Central memory CD4-positive, alpha-beta T cell (primary cell): ENCODE results near the gene NCKAP5.

Source experiments
- DNase-seq: peaks from one replicate; pipeline ENCODE4 v3.0.0; 2022

The NCKAP5 gene

GRCh38 chr2:133317178-133317577 lies 251.1 kb downstream of the NCKAP5 start:
- DNase-seq, result no peak

DNA sequence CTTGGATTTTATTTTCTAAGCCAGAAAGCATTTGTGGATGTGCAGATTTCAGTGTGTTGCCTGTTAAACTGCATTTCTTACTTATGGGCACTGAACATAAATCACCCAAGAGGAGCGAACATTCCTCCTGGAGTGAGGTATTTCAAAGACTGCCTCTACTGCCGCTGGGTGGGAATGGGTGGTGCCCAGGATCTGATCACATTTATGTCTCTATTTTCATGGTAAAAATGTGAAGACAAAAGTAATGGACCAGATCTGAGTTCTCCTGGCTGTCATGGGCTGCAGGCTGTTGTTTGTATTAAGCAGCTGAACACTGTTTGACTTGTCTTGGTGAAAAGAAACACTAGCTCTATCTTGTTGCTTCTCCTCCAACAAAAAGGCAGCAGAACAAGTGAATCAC lies 251.7 kb downstream of the NCKAP5 start:
- DNase-seq, result no peak

- no peak for DNase-seq
Measured at GRCh38 chr2:133315280-133315679, 253.0 kb downstream of the NCKAP5 start.

DNA sequence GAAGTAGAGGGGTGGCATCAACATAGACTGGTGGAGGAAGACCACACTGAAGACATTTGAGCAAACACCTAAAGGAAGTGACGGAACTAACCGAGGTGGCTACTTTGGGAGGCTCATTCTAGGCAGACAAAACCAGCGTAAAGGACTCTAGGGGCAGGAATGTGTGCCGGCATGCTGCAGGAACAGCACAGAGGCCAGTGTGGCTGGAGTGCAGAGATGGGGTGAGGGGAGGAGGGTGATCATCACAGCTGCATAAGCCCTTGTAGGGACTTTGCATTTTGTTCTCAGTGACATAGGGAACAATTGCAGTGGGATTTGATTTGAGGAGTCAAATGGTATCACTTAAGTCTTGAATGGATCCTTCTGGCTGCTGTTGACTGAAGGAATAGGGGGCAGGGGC lies 253.5 kb downstream of the NCKAP5 start:
- DNase-seq, result no peak

GRCh38 chr2:133312038-133312729 lies 256.1 kb downstream of the NCKAP5 start:
- DNase-seq, result no peak

DNA sequence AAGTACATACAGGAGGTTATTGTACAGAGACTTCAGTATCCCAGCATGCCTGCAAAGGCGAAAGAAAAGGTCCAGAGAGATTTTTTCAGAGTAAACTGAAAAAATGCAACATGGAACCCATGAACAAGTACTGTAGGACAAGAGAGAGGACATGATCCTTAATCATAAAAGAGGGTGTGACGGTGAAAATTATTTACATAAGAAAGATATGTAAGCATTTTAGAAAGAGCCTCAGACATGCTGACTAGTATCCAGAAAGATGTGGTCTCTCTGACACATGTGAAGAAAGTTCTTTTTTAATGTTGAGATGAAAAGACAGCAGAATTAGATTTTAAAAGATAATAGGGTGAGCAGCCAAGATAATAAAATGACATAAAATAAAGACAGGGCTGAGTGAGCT lies 262.0 kb downstream of the NCKAP5 start:
- no peak for DNase-seq

DNA sequence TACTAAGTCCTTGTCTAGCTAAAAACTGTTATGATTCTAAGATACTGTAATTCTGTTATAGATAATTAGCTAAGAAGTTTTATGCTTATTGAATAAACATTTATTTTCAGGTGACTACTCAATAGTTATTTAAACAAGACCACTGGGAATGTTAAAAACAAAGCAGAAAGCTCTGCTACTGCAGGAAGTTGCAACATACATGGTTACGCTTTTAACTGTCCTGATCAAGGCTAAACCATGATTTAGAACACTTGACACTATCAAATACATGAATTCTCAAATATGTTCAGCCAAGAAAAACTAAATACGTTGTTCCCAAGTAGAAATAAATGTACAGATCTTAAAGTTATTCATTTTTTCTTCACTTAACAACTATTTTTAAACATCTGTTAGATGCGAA lies 263.9 kb downstream of the NCKAP5 start:
- DNase-seq, result no peak

DNA sequence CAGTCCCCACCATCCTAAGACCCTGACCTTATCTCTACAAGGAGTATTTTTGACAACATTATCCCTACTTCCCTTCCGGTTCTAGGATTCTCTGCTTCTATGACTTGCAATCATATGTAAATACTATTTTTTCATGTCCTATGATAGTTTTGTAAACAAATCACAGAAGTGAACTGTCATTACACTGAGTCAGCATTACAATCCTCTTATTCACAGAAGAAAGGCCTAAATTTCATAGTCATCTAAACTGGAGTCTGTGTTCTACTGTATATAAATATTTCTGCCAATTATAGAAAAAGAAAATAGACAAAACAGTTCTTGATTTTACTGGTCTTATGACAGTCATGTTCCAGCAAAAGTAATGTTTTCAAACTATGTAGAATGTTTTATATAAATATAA lies 265.1 kb downstream of the NCKAP5 start:
- DNase-seq, result no peak

- no peak for DNase-seq
Measured at GRCh38 chr2:133296401-133296800, 271.9 kb downstream of the NCKAP5 start.

DNA sequence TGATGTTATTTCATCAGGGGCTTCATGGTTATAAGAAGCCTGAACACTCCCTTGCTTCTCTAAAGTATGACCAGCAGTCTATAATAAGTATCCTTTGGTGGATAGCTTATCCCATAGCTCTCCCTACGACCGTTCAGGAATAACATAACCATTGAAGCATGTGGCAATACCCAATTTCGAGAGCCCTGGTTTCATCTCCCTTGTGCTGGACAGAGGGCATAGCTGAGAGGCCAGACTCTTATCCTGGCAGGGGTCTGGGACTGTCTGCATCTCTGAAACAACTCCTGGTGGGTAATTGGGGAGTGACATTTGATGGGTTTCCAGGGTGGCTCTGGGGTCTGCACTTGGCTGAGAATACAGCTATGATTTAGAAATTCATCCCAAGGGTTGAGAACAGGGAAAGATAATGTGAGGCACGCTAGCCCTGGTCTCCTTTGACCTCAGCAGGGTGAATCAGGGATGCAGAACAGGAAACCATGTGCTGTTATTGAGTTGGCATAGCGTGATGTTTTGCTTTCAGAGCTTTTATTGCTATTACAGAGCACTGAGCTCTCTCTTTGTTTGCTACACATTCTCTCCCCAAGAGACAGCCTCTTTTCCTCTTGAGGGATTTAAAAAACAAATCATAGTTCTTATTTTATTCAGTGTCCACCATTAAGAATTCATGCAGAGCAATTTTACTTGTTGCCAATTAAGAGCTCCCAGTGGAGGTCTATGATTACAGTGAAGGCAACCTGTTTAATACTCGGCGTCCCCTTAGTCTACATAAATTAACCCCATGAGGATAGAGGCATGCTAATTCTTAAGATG lies 274.5 kb downstream of the NCKAP5 start:
- DNase-seq, result no peak

GRCh38 chr2:133292259-133292658 lies 276.0 kb downstream of the NCKAP5 start:
- no peak for DNase-seq

- no peak for DNase-seq
Measured at GRCh38 chr2:133287709-133288108, 280.6 kb downstream of the NCKAP5 start.

DNA sequence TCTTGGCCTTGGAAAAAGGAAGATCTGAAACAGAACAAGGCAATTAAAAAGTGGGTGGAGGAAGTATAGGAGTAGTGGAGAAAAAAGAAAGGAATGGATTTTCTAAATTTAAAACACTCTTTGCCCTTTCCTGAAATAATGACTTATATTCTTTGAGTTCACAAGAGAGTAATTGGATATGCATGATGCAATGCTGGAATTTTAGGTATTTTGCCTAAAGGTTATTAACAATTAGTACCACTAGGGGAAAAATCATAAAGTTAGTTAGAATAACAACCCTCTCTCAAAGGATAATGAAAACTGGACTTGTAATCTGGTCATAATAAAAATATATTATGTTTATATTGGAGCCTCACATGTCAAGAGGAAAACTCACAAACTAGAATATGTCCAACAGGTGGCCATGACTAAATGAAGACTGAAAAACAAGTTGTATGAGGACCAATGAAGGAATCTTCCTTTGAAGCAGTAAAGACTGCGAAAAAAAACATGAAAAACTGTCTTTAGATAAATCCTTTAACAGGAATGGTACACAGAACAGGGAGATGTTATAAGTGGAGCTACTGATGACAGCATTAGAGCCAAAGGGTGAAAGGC lies 281.8 kb downstream of the NCKAP5 start:
- DNase-seq, result no peak

DNA sequence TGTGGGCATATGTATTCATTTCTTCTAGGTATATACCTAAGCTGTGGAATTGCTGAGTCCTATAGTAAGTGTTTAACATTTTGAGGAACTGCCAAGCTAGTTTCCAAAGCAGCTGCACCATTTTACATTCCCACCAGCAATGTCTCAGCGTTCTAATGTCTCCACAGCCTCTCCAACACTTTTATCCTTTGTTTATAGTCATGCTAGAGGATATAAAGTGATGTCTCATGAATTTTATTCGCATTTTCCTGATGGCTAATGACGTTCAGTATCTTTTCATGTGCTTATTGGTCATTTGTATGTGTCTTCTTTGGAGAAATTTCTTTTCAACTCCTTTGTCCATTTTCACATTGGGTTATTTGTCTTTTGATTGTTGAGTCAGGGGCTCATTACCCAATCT lies 295.2 kb downstream of the NCKAP5 start:
- no peak for DNase-seq

DNA sequence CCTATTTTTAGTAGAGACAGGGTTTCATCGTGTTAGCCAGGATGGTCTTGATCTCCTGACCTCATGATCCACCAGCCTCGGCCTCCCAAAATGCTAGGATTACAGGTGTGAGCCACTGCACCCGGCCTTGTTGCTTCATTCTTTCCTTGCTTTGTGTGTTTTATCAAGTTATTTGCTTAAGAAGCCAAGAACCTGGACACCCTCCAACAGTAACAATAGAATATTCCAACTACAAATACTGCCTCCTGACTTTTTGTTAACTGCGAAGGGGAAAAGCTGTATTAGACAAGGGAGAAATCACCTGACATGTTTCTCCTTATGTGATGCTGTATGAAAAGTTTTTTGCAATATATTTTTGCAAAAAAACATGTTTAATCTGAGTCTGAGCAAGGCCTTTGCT lies 297.2 kb downstream of the NCKAP5 start:
- DNase-seq, result no peak

GRCh38 chr2:133270550-133270949 lies 297.7 kb downstream of the NCKAP5 start:
- DNase-seq, result no peak

DNA sequence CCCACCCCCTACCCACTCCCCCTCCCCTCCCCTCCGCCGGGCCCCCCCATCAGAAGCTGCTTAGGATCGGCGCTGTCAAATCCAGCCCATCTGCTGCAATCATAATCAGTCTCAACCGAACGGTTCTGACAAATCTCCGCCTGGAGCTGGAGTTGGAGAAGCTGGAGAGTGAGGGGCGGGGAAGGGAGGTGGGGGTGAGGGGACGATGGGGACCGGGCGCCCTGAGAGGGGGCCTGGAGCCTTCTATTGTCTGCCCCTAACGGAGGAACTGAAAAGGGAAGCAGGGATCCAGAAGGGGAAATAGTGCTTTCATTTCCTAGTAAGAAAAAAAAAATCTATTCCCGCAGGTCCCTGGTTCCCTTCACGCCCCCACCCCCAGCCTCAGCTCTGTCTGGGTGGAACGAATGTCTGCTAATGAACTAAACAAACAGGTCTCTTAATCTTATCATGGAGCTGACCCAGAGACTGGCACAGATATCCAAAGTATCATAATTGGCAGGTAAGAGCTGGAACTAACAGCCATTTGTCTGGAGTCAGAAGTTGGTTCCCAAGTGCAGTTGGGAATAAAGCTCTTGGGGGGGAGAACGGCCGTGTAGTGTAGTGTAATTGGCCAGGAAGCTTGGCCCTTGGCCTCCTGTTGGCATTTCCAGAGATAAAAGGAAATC lies 301.2 kb downstream of the NCKAP5 start:
- DNase-seq, result no peak

GRCh38 chr2:133266041-133266925 lies 302.0 kb downstream of the NCKAP5 start:
- DNase-seq, result no peak

DNA sequence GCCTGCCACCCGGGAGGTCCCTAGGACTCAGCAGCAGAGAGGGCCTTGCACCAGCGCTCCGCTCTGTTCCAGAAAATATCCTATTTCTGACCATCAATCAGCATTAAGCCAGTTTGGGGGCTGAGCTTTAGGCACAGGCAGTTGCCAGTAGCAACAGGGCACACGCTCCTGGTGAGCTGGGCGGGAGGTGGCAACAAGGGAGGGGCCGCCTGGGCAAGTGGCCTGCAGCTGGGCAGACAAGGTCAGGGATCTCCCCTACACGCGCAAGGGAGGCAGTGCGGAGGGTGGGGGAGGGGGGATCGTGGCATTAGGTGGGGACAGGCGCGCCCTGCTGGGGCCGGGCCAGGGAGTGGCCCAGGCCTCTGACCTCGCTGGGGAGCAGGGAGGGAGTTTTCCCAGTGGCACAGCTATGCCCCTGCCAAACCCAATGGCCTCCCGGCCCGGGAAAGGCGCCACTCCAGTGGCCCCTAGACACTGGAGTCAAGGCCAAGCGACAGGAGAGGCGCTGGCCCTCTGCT lies 302.8 kb downstream of the NCKAP5 start:
- no peak for DNase-seq

DNA sequence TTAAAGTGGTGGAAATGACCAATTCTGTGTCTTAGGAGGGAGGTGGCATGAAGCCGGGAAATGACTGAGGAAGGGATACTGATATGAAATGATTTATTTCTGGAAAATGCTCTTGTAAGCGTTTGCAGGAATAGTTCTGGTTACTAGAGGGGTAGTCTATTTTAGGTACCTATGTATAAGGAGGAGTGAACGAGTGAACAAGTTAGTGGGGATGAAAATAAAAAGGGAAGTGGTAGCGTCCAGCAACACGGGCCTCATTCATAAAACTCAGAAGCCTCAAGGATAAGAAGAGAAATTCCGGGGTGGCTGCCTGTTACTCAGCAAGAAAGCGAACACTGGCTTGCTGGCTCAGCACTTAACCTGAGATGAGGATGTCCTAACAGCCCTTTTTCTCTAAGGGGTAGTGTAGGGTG lies 303.3 kb downstream of the NCKAP5 start:
- no peak for DNase-seq

GRCh38 chr2:133262893-133263292 lies 305.4 kb downstream of the NCKAP5 start:
- DNase-seq, result no peak

- DNase-seq, result no peak
Measured at GRCh38 chr2:133255360-133255759, 312.9 kb downstream of the NCKAP5 start.
